Stomach (tissue), 4 donors: ENCODE measurements around the gene TRIM52.

ENCODE experiments used
- EP300 ChIP-seq: sonication (generic); formaldehyde crosslinking; IDR thresholded peaks from one replicate; pipeline ENCODE4 v1.6.1; 2017; ENCODE audit warnings: antibody characterized with exemption
- POLR2AphosphoS5 ChIP-seq, 3 donors: sonication (generic); formaldehyde crosslinking; IDR thresholded peaks; one replicate each; pipeline ENCODE4 v1.6.1; 2016; ENCODE audit warnings: antibody characterized with exemption in 3 of 3
- TF ChIP-seq, protein P1 (sequence below), 7 experiments: fragments of 450-650 bp in 4 of 7; fragments of 200-600 bp in 3 of 7; sonication (generic) in 3 of 7; IDR thresholded peaks; one replicate each; pipeline ENCODE4 v1.5.1; 2016 to 2019; ENCODE audit warnings: antibody characterized with exemption in 7 of 7, control low read depth in 2 of 7, mild to moderate bottlenecking in 1 of 7

DNA sequence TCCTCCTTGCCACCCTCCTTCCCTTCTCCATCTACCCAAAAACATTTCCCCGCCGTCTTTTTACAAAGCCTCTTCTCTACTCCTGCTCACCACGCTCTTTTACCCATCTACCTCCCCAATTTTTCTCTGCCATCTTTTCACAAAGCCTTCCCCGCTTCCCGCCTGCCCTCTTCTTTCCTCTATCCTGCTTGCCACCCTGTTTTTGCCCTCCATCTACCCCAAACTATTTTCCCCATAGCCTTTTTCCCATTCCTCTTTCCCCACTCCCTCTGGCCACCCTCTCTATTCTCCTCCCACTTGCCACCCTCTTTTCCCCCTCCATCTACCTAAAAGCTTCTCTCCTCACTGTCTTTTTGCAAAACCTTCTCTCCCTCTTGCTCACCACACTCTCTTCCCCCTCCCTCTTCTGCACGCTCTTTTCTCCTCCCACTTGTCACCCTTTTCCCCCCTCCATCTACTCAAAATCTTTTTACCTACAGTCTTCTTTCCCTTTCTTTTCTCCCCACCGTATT lies 19.4 kb upstream of the TRIM52 start:
- TF ChIP-seq EP300 (no peak), POLR2AphosphoS5 (IDR thresholded peaks at IDR 0.05) (no peak)
- TF ChIP-seq, protein P1, sequence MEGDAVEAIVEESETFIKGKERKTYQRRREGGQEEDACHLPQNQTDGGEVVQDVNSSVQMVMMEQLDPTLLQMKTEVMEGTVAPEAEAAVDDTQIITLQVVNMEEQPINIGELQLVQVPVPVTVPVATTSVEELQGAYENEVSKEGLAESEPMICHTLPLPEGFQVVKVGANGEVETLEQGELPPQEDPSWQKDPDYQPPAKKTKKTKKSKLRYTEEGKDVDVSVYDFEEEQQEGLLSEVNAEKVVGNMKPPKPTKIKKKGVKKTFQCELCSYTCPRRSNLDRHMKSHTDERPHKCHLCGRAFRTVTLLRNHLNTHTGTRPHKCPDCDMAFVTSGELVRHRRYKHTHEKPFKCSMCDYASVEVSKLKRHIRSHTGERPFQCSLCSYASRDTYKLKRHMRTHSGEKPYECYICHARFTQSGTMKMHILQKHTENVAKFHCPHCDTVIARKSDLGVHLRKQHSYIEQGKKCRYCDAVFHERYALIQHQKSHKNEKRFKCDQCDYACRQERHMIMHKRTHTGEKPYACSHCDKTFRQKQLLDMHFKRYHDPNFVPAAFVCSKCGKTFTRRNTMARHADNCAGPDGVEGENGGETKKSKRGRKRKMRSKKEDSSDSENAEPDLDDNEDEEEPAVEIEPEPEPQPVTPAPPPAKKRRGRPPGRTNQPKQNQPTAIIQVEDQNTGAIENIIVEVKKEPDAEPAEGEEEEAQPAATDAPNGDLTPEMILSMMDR (IDR thresholded peaks at IDR 0.05), result no peak
